ENCODE measurements around the gene SLC1A2. TPM values are rescaled to one million over a fixed set of nuclear protein-coding genes. Genes with fewer than 3 reads are reported as not detected.

The SLC1A2 gene
- total RNA-seq, 1 experiment from 2014 or later: 0.25 TPM

GRCh38 chr11:35206616-35207015 is 212.7 kb downstream of the SLC1A2 start:
- no peak overlapping the region for H3K4me2 ChIP-seq (ENCODE audit: low read length)
- ATAC-seq (no peak), DNase-seq (ENCODE audit: low read depth, low spot score) (no peak)
- H3K27ac ChIP-seq (ENCODE audit: low read depth, low read length): no peak overlapping the region
- no peaks in the 10 kb centered on the region for H3K9me2 ChIP-seq (ENCODE audit: insufficient read depth)
- ChIA-PET CTCF (no interaction called here), RAD21 (ENCODE audit: low non-redundant PET in 1 of 2, low total read pairs in 2 of 2, uncharacterized antibody in 2 of 2, unreplicated experiment in 2 of 2) (no interaction called here), POLR2A (no interaction called here)
- no TSS peak for BruUV-seq (replicated peaks)
- intact Hi-C loops (cut with micrococcal nuclease): no loop called here
- peaks cover 4% of the 10 kb centered on the region; the same call in 1 of the 2 replicates for H4K20me1 ChIP-seq (ENCODE audit: insufficient read depth)
- H3K27me3 ChIP-seq (ENCODE audit: insufficient read depth, low read length): no peaks in the 10 kb centered on the region
- no peak overlapping the region for H3K9ac ChIP-seq (ENCODE audit: low read length)
- H3K36me3 ChIP-seq (ENCODE audit: control insufficient read depth in 1 of 2, insufficient read depth in 2 of 2, low read length in 2 of 2): peaks cover 54 to 79% of the 10 kb centered on the region in 2 experiments
- TF ChIP-seq CBX3 (IDR thresholded peaks at IDR 0.05; ENCODE audit: low read depth) (no peak), RAD21 (IDR thresholded peaks at IDR 0.05; ENCODE audit: low read depth) (0 out of 2 replicates have a peak, but pooled peaks have one; percentile 5)
- no peaks in the 10 kb centered on the region for H3K9me3 ChIP-seq (ENCODE audit: control insufficient read depth in 1 of 2, insufficient read depth in 1 of 2, low read depth in 1 of 2, low read length in 2 of 2)
- no peak overlapping the region for H2AFZ ChIP-seq (ENCODE audit: low read depth, low read length, poor library complexity, severe bottlenecking)
- H3K4me1 ChIP-seq (ENCODE audit: control insufficient read depth in 1 of 2, insufficient read depth in 2 of 2, low read length in 2 of 2): no peaks in the 10 kb centered on the region
- H3K4me3 ChIP-seq (replicated peaks in 1 of 2; ENCODE audit: low read depth in 1 of 2, low read length in 2 of 2): no peak overlapping the region
- peaks cover 50% of the 10 kb centered on the region; the same call in 1 of the 2 replicates for H3K79me2 ChIP-seq (ENCODE audit: insufficient read depth, low read length)

- TF ChIP-seq ZFX (IDR thresholded peaks at IDR 0.05) (no peak), RAD21 (IDR thresholded peaks at IDR 0.05; ENCODE audit: low read depth) (no peak), SRF (IDR thresholded peaks at IDR 0.05; ENCODE audit: low read depth) (no peak)
- Histone ChIP-seq H3K9me2 (ENCODE audit: insufficient read depth) (no peaks in the 10 kb centered on the region), H3K79me2 (ENCODE audit: insufficient read depth, low read length) (peaks cover 63% of the 10 kb centered on the region), H3K27ac (ENCODE audit: low read depth, low read length) (no peak overlapping the region), H3K4me2 (ENCODE audit: low read length) (no peak overlapping the region), H3K27me3 (ENCODE audit: insufficient read depth, low read length) (no peaks in the 10 kb centered on the region), H3K4me1 (ENCODE audit: control insufficient read depth in 1 of 2, insufficient read depth in 2 of 2, low read length in 2 of 2) (no peaks in the 10 kb centered on the region), H2AFZ (ENCODE audit: low read depth, low read length, poor library complexity, severe bottlenecking) (no peak overlapping the region), H4K20me1 (ENCODE audit: insufficient read depth) (peaks cover 4% of the 10 kb centered on the region; the same call in 1 of the 2 replicates), H3K9me3 (ENCODE audit: control insufficient read depth in 1 of 2, insufficient read depth in 1 of 2, low read depth in 1 of 2, low read length in 2 of 2) (no peaks in the 10 kb centered on the region), H3K9ac (ENCODE audit: low read length) (no peak overlapping the region), H3K4me3 (replicated peaks in 1 of 2; ENCODE audit: low read depth in 1 of 2, low read length in 2 of 2) (no peak overlapping the region), H3K36me3 (ENCODE audit: control insufficient read depth in 1 of 2, insufficient read depth in 2 of 2, low read length in 2 of 2) (peaks cover 59 to 82% of the 10 kb centered on the region in 2 experiments)
- ATAC-seq: no peak
- ChIA-PET RAD21 (ENCODE audit: low non-redundant PET in 1 of 2, low total read pairs in 2 of 2, uncharacterized antibody in 2 of 2, unreplicated experiment in 2 of 2) (no interaction called here), CTCF (no interaction called here), POLR2A (no interaction called here)
- intact Hi-C loops (cut with micrococcal nuclease): no loop called here
- DNase-seq (ENCODE audit: low read depth, low spot score): no peak
- BruUV-seq (replicated peaks): no TSS peak
These were observed 214.7 kb downstream of the SLC1A2 start for GRCh38 chr11:35204614-35205013.

Other genes with a start within 250 kb of the SLC1A2 start
- gene PAMR1, start 106.1 kb upstream of the SLC1A2 start, total RNA-seq (2021; ENCODE audit: unreplicated experiment): not detected
- gene FJX1, start 198.9 kb upstream of the SLC1A2 start, total RNA-seq (2021; ENCODE audit: unreplicated experiment): 13.7 TPM
- gene TRIM44, start 243.2 kb upstream of the SLC1A2 start, total RNA-seq (2021; ENCODE audit: unreplicated experiment): 33.4 TPM

All from HCT116 (cell line).